IMR-90 (cell line): ENCODE results near the gene KCNAB1.

Source experiments
- CTCF ChIP-seq: conservative IDR thresholded peaks from 2 replicates; pipeline ENCODE4 v1.5.1; 2012; ENCODE audit warnings: mild to moderate bottlenecking, low read depth, low read length, improper control_type of control experiment
- FOS ChIP-seq: fragments of 150-350 bp; IDR thresholded peaks from 2 replicates; pipeline ENCODE4 v1.6.1; 2016; ENCODE audit warnings: low read depth, low read length
- POLR2A ChIP-seq: IDR thresholded peaks from 2 replicates; pipeline ENCODE4 v1.6.1; 2012; ENCODE audit warnings: mild to moderate bottlenecking, low read depth, low read length
- RCOR1 ChIP-seq: IDR thresholded peaks from 2 replicates; pipeline ENCODE4 v1.6.1; 2012; ENCODE audit warnings: mild to moderate bottlenecking, low read length, improper control_type of control experiment; ENCODE audit not compliant: insufficient replicate concordance
- SMC3 ChIP-seq: fragments of 150-350 bp; IDR thresholded peaks from 2 replicates; pipeline ENCODE4 v1.6.1; 2016; ENCODE audit warnings: low read depth, mild to moderate bottlenecking, antibody characterized with exemption, low read length, moderate library complexity
- USF2 ChIP-seq: fragments of 150-350 bp; IDR thresholded peaks from 2 replicates; pipeline ENCODE4 v1.6.1; 2017; ENCODE audit warnings: mild to moderate bottlenecking, antibody characterized with exemption, low read length, low read depth

DNA sequence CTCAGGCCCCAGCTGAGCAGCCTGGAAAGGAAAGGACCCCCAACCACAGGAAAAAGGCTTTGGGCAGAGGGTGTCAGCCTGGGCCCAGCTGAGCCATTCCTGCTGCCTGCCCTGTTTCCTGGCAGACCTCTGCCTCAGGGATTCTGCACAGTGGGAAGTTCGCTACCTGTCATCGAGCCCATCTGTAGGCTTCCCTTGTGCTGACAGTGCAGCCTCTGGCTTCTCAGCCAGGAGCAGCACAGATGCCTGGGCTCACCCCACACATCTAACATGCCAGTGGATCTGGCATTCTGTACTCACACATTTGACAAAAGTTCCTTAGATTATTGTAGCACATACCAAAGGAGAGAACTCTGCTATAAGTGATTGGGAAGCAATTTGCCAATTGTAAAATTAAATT, 232.3 kb downstream of the KCNAB1 start:
- no peak for TF ChIP-seq CTCF
- TF ChIP-seq FOS = no peak
- TF ChIP-seq POLR2A = no peak
- no peak for TF ChIP-seq SMC3
- TF ChIP-seq RCOR1 = no peak
- TF ChIP-seq USF2 = no peak
